DMS53 treated with DMSO at 0.1 percent for 48 hours (cell line): ENCODE measurements around the gene PCSK1.

Experiments used
- DNase-seq: peaks from one replicate; lab custom pipeline; 2025; ENCODE audit not compliant: unreplicated experiment; lab: John Stamatoyannopoulos, UW

PCSK1 gene

DNA sequence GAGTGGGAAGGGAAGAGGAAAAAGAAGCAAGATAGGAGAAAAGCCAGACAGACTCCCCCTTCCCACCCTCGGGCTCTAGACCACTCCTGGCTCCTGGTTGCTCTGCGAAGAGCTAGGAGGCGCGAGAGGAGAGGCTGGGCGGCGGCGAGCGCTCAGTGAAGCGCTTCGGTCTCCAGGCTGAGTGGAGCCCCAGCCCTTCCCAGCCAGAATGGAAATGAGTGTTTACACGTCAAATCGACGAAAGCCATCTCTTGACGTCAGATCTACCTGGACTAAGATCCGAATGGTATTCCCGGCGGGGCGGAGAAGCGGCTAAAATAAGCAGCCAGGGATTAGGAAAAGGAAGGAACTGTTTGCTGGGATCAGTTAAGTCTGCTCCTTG lies at the start of gene PCSK1:
Gene PCSK1 (minus strand): TSS at position 183 of the 382 bp plus-strand sequence. CDS start 206 bp downstream, outside the sequence.
- DNase-seq: no peak

DNA sequence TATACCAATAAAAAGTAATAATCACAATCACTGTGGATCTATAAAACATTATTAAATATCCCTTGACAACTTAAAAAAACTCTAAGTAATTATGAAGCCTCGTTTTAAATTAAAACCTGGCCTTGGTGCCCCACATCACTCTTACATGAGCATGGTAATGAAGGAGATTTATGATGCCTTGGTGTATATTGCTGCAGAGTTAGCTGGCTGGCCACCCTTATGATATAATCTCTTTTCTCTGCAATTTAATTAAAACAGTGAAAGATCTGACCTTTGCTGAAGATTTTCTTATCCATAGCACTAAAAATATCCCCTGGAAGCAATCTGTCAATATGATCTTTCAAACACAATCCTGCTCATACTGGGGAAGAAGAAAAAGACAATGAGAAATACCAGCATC lies 48.8 kb upstream of the PCSK1 start:
- no peak for DNase-seq

DNA sequence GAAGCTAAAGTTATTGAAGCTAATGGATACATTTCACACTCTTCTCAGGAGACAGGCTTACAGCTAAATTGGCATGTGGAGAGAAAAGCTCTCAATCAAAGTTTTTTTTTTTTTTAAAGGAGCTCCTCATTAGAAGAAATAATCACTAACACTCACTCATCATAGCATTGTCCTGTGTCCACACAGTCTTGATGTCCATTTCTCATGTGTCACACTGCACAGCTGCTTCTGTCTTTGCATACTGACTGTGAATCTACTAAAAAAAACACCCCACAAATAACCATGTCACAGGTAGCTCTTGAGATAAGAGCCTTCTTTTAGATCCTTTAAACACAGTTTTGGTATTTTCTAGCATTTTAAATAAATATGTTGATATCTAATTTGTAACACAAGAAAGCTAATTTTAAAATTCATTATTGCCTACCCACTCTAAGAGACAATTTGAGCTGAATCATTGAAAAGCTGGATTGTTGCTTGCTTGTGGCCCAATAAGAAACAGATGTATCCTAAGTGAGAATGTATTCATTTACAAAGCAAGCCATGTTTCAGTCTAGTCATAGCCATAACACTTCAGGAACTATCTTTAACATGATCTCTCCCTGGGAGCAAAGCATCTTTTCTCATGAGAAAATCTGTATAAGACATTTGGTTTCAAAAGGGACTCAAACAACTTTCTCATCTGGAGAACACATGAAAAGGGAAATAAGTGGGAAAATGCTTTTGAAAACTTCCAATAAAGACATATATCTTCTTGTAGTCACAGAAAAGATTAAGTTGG lies 48.1 kb upstream of the PCSK1 start:
- no peak for DNase-seq

DNA sequence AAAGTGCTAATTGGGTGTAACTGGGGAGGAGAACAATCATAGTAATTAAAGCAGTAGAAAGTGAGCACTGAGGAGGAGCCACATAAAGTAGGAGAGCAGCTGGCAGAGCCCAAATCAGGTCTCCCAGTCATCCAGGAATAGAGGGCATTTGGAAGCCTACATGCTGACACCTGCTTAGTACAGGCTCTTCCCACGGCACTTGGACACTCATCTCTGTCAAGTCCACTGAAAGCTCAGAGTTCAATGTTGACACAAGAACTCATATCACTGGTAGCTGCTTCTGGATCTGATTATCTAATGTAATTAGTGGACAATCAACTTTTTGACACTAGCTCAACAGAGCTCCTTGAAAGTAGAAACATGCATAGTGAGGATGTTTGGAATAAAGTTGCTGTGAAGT lies 45.9 kb upstream of the PCSK1 start:
- DNase-seq: peak; percentile 92

DNA sequence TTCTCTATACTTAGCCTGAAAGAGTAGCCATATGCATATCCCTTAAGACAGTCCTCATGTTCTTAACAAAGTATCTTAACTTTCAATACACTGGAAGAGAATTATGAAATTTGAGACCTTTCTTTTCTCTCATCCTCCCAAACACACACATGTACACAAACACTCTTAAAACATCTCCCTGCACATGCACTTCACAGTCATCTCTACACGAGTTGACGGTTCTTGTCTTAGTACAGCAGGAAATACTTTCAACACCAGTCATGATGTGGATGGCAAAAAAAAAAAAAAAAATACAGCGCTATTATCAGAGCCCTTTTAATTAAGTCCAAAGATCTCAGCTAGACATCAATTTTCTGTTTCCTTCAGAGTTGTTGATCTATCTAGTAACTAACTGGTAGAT lies 43.6 kb upstream of the PCSK1 start:
- DNase-seq: no peak

DNA sequence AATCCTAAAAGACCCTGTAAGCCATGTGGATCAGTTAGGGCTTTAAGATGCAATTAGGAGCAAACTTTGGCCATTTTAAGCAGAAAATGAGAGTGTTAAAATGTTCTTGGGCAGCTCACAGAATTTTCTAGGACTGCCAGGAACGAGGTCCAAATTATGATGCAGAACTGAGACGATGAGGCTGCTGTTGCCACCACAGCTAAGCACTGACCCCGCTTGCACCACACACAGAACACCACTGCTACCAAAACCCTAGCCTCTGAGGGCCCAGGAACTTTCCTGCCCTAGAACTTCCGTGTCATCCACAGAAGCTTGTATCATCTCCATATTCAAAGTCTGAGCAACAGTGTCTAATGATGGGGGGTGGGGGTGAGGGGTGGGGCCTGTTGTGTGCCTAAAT lies 41.0 kb upstream of the PCSK1 start:
- no peak for DNase-seq

DNA sequence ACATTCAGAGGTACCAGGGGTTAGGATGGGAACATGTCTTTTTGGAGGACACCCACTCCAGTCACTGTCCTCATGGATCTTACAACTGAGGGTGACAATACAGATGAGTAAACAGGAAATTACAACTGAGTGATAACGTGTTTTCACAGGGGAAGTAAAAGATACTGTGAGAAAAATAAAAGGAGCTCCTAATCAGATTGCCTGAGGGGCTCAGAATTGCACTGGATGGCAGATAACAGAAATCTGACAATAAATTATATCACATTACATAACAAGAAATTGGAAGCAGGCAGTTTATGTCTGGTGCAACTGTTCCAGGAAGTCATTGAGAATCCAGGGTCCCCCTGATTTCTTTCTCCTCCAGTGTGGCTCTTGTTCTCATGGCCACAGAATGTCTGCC lies 40.1 kb upstream of the PCSK1 start:
- no peak for DNase-seq

DNA sequence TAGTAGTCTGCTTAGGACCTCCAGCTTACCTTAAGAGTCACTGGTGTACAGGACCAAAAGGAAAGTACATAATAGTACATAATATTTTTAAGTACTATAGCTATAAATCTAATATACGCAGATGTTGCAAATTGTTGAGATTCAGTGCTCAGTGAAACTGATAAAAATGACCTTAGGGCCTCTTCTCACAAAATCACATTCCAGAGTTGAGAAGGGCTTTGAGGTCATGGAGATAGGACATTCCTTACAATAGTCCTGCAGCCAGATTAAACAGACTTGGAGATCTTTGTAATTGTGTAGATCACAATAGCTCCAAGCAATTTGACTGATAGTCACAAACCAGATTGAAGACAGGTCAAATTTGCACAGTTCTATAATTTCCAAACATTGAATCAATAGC lies 37.7 kb upstream of the PCSK1 start:
- DNase-seq: no peak

DNA sequence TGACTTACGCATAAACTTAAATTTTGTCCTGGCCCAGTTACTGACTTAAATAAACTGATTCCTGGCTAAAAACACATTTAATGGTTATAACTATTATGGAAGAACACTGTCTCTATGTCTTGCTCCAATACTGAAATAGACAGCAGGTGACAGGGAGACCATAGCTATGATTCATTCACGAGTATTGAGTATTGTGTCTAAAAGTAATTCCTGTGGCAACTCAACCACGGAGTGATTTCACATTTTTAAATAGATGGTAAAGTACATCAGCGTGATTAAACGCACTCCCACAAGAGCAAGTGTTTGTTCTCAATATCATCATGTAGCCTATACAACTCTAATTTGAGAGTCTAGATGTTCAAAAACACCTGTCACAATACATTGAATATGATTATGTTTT lies 35.9 kb upstream of the PCSK1 start:
- DNase-seq: no peak

DNA sequence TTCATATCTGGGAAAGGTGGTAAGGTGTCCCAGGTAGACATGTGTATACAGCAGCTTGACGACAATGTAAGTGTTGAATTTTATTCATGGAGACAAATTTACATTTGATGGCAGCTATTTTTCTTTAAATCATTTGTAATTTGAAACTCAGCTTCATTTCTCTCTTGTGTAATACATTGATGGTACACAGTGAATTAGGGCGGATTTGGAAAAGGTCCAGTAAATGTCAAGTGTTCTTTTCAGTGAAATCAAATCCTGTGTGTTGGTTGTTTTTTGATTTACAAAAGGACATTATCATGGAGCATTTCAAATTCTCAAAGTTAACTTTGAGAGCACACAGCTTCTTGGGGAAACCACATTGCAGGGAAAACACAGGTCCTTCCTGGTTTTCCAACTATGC lies 30.0 kb upstream of the PCSK1 start:
- no peak for DNase-seq

DNA sequence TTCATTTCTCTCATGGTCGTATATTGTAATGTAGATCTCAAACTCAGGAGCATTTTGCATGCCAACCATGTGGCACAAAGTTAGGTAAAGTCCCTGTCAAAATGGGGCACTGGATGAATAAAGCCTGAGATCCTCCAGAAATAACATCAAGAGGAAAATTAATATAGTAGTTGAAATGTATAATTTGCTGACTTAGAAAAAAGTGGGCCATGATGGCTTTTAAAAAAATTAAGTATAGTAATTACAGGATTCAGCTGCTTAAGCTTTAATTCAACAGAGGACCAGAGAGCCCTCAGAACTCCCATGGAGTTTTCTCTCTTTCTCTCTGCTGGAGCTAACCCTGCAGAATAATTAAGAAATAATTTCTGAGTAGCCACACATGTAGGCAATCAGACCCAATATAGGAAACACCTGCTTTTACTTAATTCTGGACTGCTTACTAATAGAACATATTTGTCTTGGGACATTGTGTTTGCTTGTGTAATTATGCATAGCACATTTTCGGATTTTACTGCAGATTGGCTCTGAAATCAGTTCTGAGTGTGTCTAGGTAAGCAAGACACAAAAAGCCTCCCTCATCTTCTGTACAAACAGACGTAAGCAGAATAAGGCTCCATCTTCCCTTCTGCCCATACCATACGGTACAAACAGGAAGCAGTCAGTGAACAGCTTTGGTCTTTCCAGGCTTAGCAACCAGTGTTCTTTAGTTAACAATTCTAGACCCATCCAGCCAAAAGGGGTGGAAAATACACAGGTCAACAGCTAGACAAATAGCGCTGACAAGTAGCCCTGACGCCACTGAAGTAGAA lies 26.5 kb upstream of the PCSK1 start:
- DNase-seq: peak; percentile 99

DNA sequence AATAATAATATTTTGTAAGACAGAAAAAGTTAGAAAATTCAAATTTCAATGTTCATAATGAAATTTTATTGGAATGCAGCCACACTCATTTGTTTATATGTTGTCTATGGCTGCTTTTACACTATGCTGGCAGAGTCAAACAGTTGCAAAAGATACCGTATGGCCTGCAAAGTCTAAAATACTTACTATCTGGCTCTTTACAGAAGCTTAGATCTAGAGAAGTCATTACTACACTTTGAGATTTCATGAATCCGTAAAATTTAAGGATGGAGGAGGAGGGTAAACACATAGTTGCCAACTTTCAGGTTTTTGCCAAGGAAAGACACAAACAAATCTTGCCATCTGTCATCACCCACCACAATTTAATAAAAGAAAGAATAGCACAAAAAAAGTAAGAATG lies 25.1 kb upstream of the PCSK1 start:
- no peak for DNase-seq

DNA sequence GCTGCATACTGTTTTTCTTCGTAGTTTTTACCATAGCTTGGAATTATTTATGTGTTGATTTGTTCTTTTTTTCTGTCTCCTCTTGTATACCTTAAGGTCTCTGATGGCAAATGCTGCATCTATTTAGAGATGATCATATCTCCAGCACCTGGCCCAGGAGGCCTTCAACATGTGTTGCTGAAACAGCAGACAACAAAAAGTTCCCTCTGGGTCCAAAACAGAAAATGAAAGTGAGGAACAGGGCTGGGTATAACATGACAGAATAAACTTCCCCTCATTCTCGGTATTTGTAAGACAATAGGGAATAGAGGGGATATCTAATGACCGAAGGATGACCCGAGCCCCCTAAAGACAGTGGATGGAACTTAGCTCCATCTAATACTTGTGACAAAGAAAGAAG lies 22.7 kb upstream of the PCSK1 start:
- no peak for DNase-seq

DNA sequence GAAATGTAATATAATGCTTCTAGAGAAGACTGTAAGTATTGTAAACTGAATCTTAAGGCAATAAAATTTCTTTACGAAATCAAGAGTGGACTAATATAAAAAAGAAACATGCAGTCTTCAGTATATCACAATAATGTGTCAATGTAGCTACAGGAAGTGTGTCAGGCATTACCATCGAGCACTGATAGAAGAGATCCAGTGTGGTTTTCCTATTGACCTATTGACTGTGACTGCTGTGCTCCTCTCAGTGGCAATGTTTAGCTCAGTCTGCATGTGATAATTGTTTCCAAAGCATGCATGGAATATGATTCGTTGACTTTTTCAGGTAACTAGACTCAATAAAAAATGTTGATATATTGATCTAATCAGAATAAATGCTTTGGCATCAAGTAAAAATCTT lies 20.3 kb upstream of the PCSK1 start:
- DNase-seq: no peak

DNA sequence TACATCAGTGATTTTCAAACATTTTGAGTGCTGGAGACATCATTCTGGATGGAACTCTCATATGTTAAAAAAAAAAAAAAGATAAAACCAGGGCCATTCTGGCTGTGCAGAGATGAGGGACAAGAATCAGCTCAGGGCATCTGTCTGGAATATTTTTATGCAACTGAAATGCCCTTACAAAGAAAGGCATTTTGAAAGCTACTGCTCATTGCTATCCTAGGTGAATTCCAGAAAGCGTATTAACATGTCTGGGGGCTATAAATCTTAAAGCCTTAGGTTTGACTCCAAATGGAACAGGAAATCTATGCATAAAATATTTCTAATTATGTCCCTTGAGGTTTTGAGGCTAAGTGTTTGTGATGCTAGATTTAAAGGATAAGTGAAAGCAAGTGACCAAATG lies 14.9 kb upstream of the PCSK1 start:
- DNase-seq: no peak

DNA sequence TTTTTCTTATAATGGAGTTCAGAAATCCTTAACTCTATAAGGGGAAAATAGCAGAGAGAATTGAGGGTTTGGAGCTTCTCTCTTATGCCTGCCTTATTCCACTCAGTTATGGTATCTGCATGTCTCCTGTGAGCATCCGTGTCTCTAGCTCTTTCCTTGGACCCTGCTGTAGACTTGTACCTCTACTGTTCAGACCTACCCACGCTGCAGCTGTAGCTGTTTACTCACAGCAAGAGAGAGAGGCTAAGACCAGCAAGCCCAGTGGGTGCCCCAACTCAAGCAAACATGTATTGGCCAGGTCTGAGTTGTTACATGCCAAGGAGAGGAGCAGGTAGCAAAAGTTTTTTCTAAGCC lies 7.1 kb upstream of the PCSK1 start:
- DNase-seq: no peak

DNA sequence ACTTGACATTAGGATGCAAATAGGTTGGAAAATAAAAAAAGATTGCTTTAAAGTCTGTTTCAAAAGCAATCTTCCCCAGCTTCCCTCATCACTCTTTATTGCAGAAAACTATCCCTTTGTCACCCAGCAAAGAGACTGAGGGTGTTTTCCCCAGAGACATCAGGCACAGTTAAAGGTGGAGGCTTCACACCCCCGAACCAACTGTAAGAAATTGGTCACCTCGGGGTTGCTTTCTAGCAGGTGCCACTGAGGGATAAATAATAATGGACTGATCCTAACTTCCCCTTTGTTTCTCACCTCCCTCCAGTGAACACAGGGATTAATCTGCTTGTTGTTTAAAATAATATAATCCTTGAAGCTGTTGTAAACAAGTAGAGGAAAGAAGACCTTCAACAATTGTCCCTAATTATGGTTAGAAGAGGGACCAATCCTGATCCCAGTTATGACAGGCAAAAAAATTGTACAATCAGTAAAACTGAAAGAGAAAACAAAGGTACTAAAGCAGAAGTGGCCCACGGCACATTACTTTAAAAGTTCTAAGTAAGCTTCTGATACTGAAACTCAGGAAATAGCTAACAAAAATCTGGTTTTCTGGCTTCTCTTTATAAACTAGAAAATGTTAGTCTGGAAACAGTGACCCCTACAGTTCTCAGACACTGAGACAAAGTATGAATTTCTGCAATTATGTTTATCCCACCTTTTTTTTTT lies 6.6 kb upstream of the PCSK1 start:
- no peak for DNase-seq

DNA sequence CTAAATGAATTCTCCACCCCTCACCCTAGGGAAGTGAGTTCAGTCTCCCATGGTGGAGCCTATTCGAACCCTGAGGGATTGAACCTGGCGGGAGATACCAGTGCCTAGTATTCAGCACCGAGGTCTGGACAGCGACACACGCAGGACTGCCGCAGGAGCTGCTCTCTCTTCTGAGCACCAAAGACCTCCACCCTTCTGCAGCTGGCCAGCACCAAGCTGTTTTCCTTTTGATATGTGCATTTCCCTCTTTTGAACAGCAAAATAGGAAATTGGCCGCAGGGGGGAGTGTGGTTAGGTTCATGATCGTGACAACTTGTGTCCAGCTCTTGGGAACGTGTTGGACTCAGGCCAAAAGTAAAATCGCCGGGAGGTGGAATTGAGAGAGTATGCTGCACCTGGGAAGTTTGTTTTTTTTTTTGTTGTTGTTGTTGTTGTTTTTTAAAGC lies 1.2 kb upstream of the PCSK1 start:
- DNase-seq: peak; percentile 96

DNA sequence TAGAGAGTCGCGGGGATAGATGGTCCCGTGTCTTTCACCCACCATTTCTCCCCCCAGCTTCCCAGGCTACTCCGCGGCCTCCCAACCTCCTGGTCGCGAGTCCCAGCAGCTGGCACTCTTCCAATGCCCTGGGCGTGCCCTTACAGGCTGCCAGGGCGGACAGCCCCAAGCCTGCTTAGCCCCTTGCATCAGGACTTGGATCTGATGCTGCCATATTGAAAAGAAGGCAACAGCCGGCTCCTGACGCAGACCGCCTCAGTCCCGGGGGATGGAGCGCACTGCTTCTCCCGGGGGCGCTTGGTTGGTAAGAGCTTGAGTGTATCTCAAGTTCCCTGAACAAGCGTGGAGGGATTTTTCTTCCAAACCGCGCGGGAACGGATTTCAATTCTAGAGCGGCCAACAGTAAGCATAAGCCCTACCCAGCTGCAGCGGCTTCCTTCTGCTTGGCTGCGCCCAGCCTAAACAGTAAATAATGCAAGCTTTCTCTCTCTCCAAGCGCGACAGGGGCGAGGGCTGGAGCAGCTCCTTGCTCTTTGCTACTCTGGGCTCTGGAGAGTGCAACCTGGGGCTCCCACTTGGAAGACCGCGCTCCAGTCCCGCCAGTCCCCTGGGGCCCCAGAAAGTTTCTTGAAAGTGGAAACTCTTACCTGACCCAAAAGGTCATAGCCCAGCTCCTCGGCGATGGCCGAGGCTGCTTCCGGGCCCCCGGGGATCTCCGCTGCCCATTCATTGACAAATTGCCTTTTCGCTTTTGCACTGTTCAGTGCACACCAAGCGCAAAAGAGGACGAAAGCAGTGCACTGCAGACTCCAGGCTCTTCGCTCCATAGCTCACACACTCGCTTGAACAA lies 607 bp downstream of the PCSK1 start:
- DNase-seq: no peak

DNA sequence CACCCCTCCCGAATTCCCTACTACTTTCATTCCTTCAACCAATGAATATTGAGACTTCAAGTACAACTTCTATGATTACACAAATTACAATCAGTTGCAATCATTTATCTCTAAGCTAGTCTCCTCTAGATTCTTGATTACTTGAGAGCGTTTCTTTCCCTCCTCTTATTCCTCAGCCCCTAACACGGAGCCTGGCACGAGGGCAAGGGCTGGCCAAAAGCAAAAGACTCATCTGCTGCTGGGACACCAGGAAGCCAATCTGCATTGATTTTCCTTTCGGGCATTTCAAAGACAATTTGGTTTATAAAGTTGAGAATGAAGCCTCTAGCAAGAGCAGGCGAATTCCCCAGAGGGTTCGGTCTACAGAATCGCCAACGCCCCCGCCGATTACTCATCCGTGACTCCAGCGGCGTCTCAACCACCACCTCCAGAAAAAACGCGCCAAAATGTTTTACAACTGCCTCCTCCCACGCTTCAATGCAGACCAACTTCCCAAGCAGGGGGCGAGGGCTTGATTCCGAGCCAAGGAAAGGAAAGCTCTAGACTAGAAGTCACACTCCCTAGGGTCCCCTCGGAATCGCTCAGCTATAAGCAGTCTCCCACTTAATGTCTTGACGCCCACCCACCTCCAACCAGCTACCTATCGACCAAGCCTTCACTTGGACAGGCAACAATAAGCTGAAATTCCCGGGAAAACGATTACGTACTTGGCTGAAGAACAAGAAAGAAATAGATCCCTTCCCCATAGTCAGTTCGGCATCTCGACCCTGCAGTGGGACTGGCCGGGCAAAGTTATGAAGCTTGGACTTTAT lies 1.5 kb downstream of the PCSK1 start:
- DNase-seq: no peak
